Adipocyte (in vitro differentiated cells): ENCODE measurements around the gene TMEM254.

Experiments
- DNase-seq: peaks from one replicate; pipeline ENCODE4 v3.0.0-alpha.2; 2015; ENCODE audit warnings: low read depth
- H3K27me3 ChIP-seq: replicated peaks from 2 replicates; pipeline ENCODE4 v1.7.0; 2013; ENCODE audit warnings: mild to moderate bottlenecking, low read length, moderate library complexity; ENCODE audit not compliant: control insufficient read depth, insufficient read depth
- H3K36me3 ChIP-seq: 2 replicates; pipeline ENCODE4 v1.7.0; 2013; ENCODE audit warnings: low read length, mild to moderate bottlenecking, moderate library complexity; ENCODE audit not compliant: control insufficient read depth, insufficient read depth, severe bottlenecking
- H3K4me1 ChIP-seq: 2 replicates; pipeline ENCODE4 v1.7.0; 2013; ENCODE audit warnings: mild to moderate bottlenecking, low read length, moderate library complexity; ENCODE audit not compliant: control insufficient read depth, insufficient read depth
- H3K4me3 ChIP-seq: 2 replicates; pipeline ENCODE4 v1.7.0; 2013; ENCODE audit warnings: mild to moderate bottlenecking, low read length, moderate library complexity
- H3K9ac ChIP-seq: 2 replicates; pipeline ENCODE4 v1.7.0; 2013; ENCODE audit warnings: mild to moderate bottlenecking, low read length, moderate library complexity
- H3K9me3 ChIP-seq: 2 replicates; pipeline ENCODE4 v1.7.0; 2013; ENCODE audit warnings: mild to moderate bottlenecking, low read length, moderate library complexity; ENCODE audit not compliant: control insufficient read depth

The TMEM254 gene

GRCh38 chr10:80104066-80104926 is 25.8 kb downstream of the TMEM254 start:
- H3K9ac ChIP-seq, result peak overlapping the region; percentile 37
- H3K4me3 ChIP-seq, result peak overlapping the region; percentile 65
- no peaks in the 10 kb centered on the region for H3K36me3 ChIP-seq
- no peaks in the 10 kb centered on the region for H3K27me3 ChIP-seq
- H3K4me1 ChIP-seq, result peaks cover 30% of the 10 kb centered on the region
- peaks cover 22% of the 10 kb centered on the region for H3K9me3 ChIP-seq
- DNase-seq, result peak; percentile 87

GRCh38 chr10:80108576-80109239 is 30.2 kb downstream of the TMEM254 start:
- peak overlapping the region; percentile 76 for H3K4me3 ChIP-seq
- no peaks in the 10 kb centered on the region for H3K36me3 ChIP-seq
- peaks cover 27% of the 10 kb centered on the region for H3K9me3 ChIP-seq
- DNase-seq, result no peak
- no peaks in the 10 kb centered on the region for H3K27me3 ChIP-seq
- H3K4me1 ChIP-seq, result peaks cover 41% of the 10 kb centered on the region
- no peak overlapping the region for H3K9ac ChIP-seq

- Histone ChIP-seq H3K9me3 (peaks cover 27% of the 10 kb centered on the region), H3K4me1 (peaks cover 18% of the 10 kb centered on the region), H3K4me3 (peak overlapping the region; percentile 76), H3K9ac (peak overlapping the region; percentile 84), H3K27me3 (no peaks in the 10 kb centered on the region), H3K36me3 (no peaks in the 10 kb centered on the region)
- DNase-seq, result no peak
Observed at GRCh38 chr10:80110986-80111385, 32.5 kb downstream of the TMEM254 start.

- Histone ChIP-seq H3K36me3 (no peaks in the 10 kb centered on the region), H3K4me3 (no peak overlapping the region), H3K4me1 (peaks cover 18% of the 10 kb centered on the region), H3K9ac (no peak overlapping the region), H3K27me3 (no peaks in the 10 kb centered on the region), H3K9me3 (no peaks in the 10 kb centered on the region)
- DNase-seq, result no peak
Observed at GRCh38 chr10:80118669-80119068, 40.2 kb downstream of the TMEM254 start.

GRCh38 chr10:80122110-80122710 is 43.7 kb downstream of the TMEM254 start:
- no peak for DNase-seq
- H3K27me3 ChIP-seq, result no peaks in the 10 kb centered on the region
- no peaks in the 10 kb centered on the region for H3K36me3 ChIP-seq
- peak overlapping the region; percentile 51 for H3K4me3 ChIP-seq
- H3K9me3 ChIP-seq, result no peaks in the 10 kb centered on the region
- peaks cover 18% of the 10 kb centered on the region for H3K4me1 ChIP-seq
- H3K9ac ChIP-seq, result peak overlapping the region; percentile 73

GRCh38 chr10:80122746-80123145 is 44.3 kb downstream of the TMEM254 start:
- no peaks in the 10 kb centered on the region for H3K27me3 ChIP-seq
- H3K9ac ChIP-seq, result peak overlapping the region; percentile 73
- H3K4me3 ChIP-seq, result peak overlapping the region; percentile 51
- peaks cover 18% of the 10 kb centered on the region for H3K4me1 ChIP-seq
- DNase-seq, result peak; percentile 65
- H3K9me3 ChIP-seq, result no peaks in the 10 kb centered on the region
- no peaks in the 10 kb centered on the region for H3K36me3 ChIP-seq

GRCh38 chr10:80126876-80127275 is 48.4 kb downstream of the TMEM254 start:
- H3K36me3 ChIP-seq, result no peaks in the 10 kb centered on the region
- H3K4me3 ChIP-seq, result no peak overlapping the region
- peaks cover 20% of the 10 kb centered on the region for H3K4me1 ChIP-seq
- H3K27me3 ChIP-seq, result no peaks in the 10 kb centered on the region
- H3K9ac ChIP-seq, result no peak overlapping the region
- no peaks in the 10 kb centered on the region for H3K9me3 ChIP-seq
- no peak for DNase-seq

- H3K9me3 ChIP-seq, result no peaks in the 10 kb centered on the region
- peaks cover 23% of the 10 kb centered on the region for H3K4me1 ChIP-seq
- peak overlapping the region; percentile 92 for H3K9ac ChIP-seq
- no peaks in the 10 kb centered on the region for H3K27me3 ChIP-seq
- H3K4me3 ChIP-seq, result peak overlapping the region; percentile 87
- H3K36me3 ChIP-seq, result no peaks in the 10 kb centered on the region
- no peak for DNase-seq
Observed at GRCh38 chr10:80131499-80131901, 53.0 kb downstream of the TMEM254 start.

GRCh38 chr10:80132299-80133139 is 54.1 kb downstream of the TMEM254 start, which contains the start of gene PLAC9:
PLAC9 (plus strand) TSS chr10:80132730; CDS start chr10:80132763, 33 bp downstream.
- Histone ChIP-seq H3K36me3 (no peaks in the 10 kb centered on the region), H3K4me3 (peak within 1 kb of the TSS; percentile 87), H3K4me1 (peaks cover 33% of the 10 kb centered on the region), H3K9ac (peak within 1 kb of the TSS; percentile 92), H3K9me3 (no peaks in the 10 kb centered on the region), H3K27me3 (no peaks in the 10 kb centered on the region)
- peak; percentile 82 for DNase-seq

GRCh38 chr10:80133206-80133605 is 54.7 kb downstream of the TMEM254 start:
- H3K4me3 ChIP-seq, result peak overlapping the region; percentile 87
- peak; percentile 67 for DNase-seq

More at GRCh38 chr10:80133206-80133605, 54.7 kb downstream of the TMEM254 start:
- Histone ChIP-seq H3K27me3 (no peaks in the 10 kb centered on the region), H3K9ac (peak overlapping the region; percentile 92), H3K4me1 (peaks cover 40% of the 10 kb centered on the region), H3K9me3 (no peaks in the 10 kb centered on the region), H3K36me3 (no peaks in the 10 kb centered on the region)
